ENCODE data around the gene C1orf94. TPM values are rescaled to one million over a fixed set of nuclear protein-coding genes. Genes with fewer than 3 reads are reported as not detected.

The C1orf94 gene
- total RNA-seq: not detected in 2 replicates

DNA sequence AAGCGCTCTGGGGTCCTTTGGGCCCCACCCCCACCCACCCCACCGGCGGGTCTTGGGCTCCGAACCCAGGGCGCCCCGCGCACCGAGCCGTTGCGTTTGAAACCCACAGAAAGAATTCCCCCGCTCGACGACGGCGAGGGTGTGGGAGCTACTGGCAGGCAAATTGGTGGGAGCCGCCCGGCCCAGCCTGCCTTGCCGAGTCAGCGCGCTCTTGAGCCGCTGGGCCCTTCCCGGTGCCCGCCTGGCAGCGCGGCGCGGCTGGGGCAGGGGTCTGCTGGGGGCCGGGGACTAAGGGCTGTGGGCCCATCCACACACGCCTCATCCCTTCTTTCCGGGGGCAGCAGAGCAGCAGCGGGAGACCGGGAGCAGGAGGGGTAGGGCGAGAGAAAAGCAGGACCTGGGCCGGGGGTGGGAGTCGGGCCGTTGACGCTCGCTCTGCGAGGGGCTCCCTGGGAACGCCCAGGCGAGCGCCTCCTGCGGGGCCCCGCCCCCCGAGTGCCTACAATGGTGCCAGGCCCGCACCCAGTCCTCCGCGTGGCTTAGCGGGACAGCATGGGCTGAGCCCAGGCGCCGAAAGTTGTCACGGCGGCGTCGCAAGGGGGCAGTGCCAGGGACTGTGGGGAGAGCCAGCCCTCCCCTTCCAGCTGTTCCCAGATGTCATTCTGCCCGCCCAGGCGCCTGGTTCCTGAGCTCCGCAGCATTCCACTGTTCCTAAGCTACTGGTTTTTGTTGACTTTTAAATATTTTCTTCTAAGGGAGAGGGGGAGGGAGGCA, at the start of gene C1orf94:
C1orf94 (plus strand) TSS at position 78 of the 774 bp plus-strand sequence. CDS start 883 bp downstream, outside the sequence.
- FAIRE-seq (no peak), DNase-seq (ENCODE audit: low read depth) (no peak)
- Histone ChIP-seq H3K27me3 (ENCODE audit: control insufficient read depth, insufficient read depth, low read length) (peaks cover 2% of the 10 kb centered on the region), H3K36me3 (ENCODE audit: control insufficient read depth, insufficient read depth, low read length) (no peaks in the 10 kb centered on the region), H3K4me3 (ENCODE audit: low read depth, low read length) (no peak within 1 kb of the TSS)
- TF ChIP-seq CTCF (IDR thresholded peaks at IDR 0.05; ENCODE audit: insufficient read depth, low read length, severe bottlenecking): no peak

DNA sequence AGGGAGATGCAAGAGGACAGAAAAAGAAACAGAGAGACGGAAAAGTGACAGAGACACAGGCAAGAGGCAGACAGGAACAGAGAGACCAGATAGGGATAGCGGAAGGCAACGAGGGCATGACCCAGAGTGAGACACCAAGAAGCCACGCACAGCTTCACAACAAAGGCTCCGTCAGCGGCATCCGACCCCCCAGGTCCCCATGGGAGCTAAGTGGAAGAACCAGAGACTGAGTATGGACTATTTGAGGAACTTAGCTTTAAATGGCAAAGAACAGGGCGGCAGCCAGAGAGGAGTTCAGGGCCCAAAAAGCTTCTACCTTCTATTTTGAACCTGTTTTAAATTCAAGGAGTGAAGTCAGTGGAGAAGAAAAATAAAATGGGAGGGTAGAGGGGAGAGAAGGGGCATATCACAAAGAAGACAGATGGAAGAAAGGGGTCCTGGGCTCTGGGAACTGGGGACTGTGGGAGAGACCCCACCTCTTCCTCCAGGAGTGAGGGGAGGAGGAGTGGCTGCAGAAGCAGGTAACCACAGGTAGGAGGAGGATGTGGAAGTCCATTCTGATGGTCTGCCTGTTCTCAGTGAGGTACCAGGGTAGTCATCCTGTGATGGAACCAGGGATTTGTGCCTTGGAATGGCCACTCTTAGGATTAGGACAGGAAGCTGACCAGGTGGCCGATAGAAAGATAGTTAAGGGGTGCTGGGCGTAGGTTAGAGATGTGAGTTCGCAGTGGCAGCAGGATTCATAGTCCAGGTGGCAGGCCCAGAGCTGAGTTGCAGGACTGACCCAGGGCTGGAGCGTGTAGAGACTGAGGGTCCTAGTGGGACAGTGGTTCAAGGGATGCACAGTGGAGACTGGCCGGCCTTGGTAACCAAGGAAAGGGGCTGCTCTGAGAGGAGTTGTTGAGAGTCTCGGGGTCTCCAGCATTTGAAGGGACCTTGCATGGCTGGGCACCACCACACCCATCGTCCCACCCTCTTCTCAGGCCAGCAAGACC, 49.4 kb upstream of the C1orf94 start:
- Histone ChIP-seq H3K27me3 (ENCODE audit: control insufficient read depth, insufficient read depth, low read length) (no peaks in the 10 kb centered on the region), H3K4me3 (ENCODE audit: low read depth, low read length) (no peak overlapping the region), H3K36me3 (ENCODE audit: control insufficient read depth, insufficient read depth, low read length) (no peaks in the 10 kb centered on the region)
- no peak for FAIRE-seq
- TF ChIP-seq CTCF (IDR thresholded peaks at IDR 0.05; ENCODE audit: insufficient read depth, low read length, severe bottlenecking): no peak
- no peak for DNase-seq (ENCODE audit: low read depth)

GRCh38 chr1:34128186-34128889, 48.4 kb upstream of the C1orf94 start:
- Histone ChIP-seq H3K36me3 (ENCODE audit: control insufficient read depth, insufficient read depth, low read length) (no peaks in the 10 kb centered on the region), H3K27me3 (ENCODE audit: control insufficient read depth, insufficient read depth, low read length) (no peaks in the 10 kb centered on the region), H3K4me3 (ENCODE audit: low read depth, low read length) (no peak overlapping the region)
- FAIRE-seq (no peak), DNase-seq (ENCODE audit: low read depth) (no peak)
- TF ChIP-seq CTCF (IDR thresholded peaks at IDR 0.05; ENCODE audit: insufficient read depth, low read length, severe bottlenecking): no peak

- no peak overlapping the region for H3K4me3 ChIP-seq (ENCODE audit: low read depth, low read length)
- H3K36me3 ChIP-seq (ENCODE audit: control insufficient read depth, insufficient read depth, low read length): no peaks in the 10 kb centered on the region
- no peak for TF ChIP-seq CTCF (IDR thresholded peaks at IDR 0.05; ENCODE audit: insufficient read depth, low read length, severe bottlenecking)
- H3K27me3 ChIP-seq (ENCODE audit: control insufficient read depth, insufficient read depth, low read length): no peaks in the 10 kb centered on the region
- DNase-seq (ENCODE audit: low read depth) (no peak), FAIRE-seq (no peak)
Measured at GRCh38 chr1:34129630-34130029, 47.1 kb upstream of the C1orf94 start.

DNA sequence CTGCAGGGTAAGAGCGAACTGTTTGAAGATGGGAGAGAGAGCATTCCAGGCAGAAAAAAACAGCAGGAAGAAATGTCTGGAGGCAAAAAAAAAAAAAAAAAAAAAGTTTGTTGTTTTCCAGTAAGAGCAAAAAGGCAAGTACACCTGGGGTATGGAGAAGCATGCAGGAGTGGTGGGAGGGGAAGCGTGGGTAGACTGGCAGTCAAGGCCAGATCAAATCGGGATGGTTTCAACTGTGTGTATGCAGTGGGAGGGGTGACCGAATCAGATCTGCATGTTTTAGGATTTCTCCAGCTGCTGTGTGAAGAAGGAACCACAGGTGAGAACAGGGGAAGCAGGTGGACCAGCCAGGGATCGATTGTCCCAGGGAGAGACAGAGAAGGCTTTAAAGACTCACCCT, 46.4 kb upstream of the C1orf94 start:
- no peak for DNase-seq (ENCODE audit: low read depth)
- TF ChIP-seq CTCF (IDR thresholded peaks at IDR 0.05; ENCODE audit: insufficient read depth, low read length, severe bottlenecking): no peak
- Histone ChIP-seq H3K36me3 (ENCODE audit: control insufficient read depth, insufficient read depth, low read length) (no peaks in the 10 kb centered on the region), H3K4me3 (ENCODE audit: low read depth, low read length) (no peak overlapping the region), H3K27me3 (ENCODE audit: control insufficient read depth, insufficient read depth, low read length) (no peaks in the 10 kb centered on the region)
- FAIRE-seq: no peak
